ENCODE results near the gene FARP1. TPM values are rescaled to one million over a fixed set of nuclear protein-coding genes. Genes with fewer than 3 reads are reported as not detected.

The FARP1 gene
- total and polyA plus RNA-seq, 2 of the 8 experiments (the other 6 are each of a cell fraction or from before 2014, with no cell fraction given), result 24.7 to 104 TPM

DNA sequence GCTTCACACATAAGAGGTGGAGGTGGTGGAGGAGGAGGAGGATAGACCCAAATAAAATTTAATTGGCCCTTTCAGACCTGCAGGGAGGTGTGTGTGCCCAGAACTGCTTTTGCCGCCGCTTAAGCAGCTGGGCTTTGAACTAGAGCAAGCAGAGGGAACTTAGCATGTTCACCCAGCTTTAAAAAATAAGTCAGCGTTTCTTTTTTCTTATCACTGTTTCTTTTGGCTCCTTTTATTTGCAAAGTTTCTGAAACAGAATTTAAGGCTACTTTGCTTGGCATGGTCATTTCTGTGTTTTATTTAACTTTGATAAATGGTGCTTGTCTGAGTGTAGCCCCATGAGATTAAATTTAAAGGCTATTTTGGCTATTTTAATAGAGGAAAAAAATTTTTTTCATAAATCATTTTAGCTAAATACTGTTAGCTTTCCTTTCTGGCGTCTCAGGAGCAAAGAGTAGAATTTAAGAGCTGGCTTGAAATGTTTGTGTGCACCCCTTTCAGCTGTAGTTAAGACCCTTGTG, 77.4 kb downstream of the FARP1 start (continued):
- TF ChIP-seq, protein P1, sequence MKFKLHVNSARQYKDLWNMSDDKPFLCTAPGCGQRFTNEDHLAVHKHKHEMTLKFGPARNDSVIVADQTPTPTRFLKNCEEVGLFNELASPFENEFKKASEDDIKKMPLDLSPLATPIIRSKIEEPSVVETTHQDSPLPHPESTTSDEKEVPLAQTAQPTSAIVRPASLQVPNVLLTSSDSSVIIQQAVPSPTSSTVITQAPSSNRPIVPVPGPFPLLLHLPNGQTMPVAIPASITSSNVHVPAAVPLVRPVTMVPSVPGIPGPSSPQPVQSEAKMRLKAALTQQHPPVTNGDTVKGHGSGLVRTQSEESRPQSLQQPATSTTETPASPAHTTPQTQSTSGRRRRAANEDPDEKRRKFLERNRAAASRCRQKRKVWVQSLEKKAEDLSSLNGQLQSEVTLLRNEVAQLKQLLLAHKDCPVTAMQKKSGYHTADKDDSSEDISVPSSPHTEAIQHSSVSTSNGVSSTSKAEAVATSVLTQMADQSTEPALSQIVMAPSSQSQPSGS (IDR thresholded peaks at IDR 0.05; ENCODE audit: low read length), result no peak
- TF ChIP-seq, protein P2, sequence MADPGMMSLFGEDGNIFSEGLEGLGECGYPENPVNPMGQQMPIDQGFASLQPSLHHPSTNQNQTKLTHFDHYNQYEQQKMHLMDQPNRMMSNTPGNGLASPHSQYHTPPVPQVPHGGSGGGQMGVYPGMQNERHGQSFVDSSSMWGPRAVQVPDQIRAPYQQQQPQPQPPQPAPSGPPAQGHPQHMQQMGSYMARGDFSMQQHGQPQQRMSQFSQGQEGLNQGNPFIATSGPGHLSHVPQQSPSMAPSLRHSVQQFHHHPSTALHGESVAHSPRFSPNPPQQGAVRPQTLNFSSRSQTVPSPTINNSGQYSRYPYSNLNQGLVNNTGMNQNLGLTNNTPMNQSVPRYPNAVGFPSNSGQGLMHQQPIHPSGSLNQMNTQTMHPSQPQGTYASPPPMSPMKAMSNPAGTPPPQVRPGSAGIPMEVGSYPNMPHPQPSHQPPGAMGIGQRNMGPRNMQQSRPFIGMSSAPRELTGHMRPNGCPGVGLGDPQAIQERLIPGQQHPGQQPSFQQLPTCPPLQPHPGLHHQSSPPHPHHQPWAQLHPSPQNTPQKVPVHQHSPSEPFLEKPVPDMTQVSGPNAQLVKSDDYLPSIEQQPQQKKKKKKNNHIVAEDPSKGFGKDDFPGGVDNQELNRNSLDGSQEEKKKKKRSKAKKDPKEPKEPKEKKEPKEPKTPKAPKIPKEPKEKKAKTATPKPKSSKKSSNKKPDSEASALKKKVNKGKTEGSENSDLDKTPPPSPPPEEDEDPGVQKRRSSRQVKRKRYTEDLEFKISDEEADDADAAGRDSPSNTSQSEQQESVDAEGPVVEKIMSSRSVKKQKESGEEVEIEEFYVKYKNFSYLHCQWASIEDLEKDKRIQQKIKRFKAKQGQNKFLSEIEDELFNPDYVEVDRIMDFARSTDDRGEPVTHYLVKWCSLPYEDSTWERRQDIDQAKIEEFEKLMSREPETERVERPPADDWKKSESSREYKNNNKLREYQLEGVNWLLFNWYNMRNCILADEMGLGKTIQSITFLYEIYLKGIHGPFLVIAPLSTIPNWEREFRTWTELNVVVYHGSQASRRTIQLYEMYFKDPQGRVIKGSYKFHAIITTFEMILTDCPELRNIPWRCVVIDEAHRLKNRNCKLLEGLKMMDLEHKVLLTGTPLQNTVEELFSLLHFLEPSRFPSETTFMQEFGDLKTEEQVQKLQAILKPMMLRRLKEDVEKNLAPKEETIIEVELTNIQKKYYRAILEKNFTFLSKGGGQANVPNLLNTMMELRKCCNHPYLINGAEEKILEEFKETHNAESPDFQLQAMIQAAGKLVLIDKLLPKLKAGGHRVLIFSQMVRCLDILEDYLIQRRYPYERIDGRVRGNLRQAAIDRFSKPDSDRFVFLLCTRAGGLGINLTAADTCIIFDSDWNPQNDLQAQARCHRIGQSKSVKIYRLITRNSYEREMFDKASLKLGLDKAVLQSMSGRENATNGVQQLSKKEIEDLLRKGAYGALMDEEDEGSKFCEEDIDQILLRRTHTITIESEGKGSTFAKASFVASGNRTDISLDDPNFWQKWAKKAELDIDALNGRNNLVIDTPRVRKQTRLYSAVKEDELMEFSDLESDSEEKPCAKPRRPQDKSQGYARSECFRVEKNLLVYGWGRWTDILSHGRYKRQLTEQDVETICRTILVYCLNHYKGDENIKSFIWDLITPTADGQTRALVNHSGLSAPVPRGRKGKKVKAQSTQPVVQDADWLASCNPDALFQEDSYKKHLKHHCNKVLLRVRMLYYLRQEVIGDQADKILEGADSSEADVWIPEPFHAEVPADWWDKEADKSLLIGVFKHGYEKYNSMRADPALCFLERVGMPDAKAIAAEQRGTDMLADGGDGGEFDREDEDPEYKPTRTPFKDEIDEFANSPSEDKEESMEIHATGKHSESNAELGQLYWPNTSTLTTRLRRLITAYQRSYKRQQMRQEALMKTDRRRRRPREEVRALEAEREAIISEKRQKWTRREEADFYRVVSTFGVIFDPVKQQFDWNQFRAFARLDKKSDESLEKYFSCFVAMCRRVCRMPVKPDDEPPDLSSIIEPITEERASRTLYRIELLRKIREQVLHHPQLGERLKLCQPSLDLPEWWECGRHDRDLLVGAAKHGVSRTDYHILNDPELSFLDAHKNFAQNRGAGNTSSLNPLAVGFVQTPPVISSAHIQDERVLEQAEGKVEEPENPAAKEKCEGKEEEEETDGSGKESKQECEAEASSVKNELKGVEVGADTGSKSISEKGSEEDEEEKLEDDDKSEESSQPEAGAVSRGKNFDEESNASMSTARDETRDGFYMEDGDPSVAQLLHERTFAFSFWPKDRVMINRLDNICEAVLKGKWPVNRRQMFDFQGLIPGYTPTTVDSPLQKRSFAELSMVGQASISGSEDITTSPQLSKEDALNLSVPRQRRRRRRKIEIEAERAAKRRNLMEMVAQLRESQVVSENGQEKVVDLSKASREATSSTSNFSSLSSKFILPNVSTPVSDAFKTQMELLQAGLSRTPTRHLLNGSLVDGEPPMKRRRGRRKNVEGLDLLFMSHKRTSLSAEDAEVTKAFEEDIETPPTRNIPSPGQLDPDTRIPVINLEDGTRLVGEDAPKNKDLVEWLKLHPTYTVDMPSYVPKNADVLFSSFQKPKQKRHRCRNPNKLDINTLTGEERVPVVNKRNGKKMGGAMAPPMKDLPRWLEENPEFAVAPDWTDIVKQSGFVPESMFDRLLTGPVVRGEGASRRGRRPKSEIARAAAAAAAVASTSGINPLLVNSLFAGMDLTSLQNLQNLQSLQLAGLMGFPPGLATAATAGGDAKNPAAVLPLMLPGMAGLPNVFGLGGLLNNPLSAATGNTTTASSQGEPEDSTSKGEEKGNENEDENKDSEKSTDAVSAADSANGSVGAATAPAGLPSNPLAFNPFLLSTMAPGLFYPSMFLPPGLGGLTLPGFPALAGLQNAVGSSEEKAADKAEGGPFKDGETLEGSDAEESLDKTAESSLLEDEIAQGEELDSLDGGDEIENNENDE (IDR thresholded peaks at IDR 0.05; ENCODE audit: insufficient replicate concordance, low read length), result no peak
- TF ChIP-seq PHF8 (conservative IDR thresholded peaks at IDR 0.05; ENCODE audit: low read depth, low read length), result no peak

All from H1 (cell line).